HL-60 (cell line): ENCODE results near the gene CEP72.

Experiments
- DNase-seq, 2 experiments: peaks; one replicate each; pipeline ENCODE4 v3.0.0-alpha.2; 2010 to 2020; ENCODE audit warnings: low read depth in 1 of 2, low spot score in 1 of 2
- H3K27ac ChIP-seq: fragments of 250-450 bp; sonication (Bioruptor Pico); replicated peaks from 2 replicates; pipeline ENCODE4 v1.5.1; 2020; ENCODE audit warnings: mild to moderate bottlenecking, moderate library complexity
- H3K27me3 ChIP-seq: fragments of 250-450 bp; sonication (Bioruptor Pico); 2 replicates; pipeline ENCODE4 v1.5.1; 2021; ENCODE audit warnings: mild to moderate bottlenecking, moderate library complexity; ENCODE audit not compliant: insufficient read depth, poor library complexity, severe bottlenecking
- H3K4me3 ChIP-seq: replicated peaks from 2 replicates; pipeline ENCODE4 v1.5.1; 2011; ENCODE audit warnings: mild to moderate bottlenecking, control low read depth, low read length; ENCODE audit not compliant: insufficient read depth
- CTCF ChIP-seq: IDR thresholded peaks from one replicate; pipeline ENCODE4 v1.5.1; 2011; ENCODE audit warnings: low read length, control low read depth, inconsistent platforms; ENCODE audit not compliant: insufficient read depth
- GABPA ChIP-seq: IDR thresholded peaks from 2 replicates; pipeline ENCODE4 v1.6.1; 2012; ENCODE audit warnings: low read depth
- POLR2AphosphoS5 ChIP-seq: IDR thresholded peaks from 2 replicates; pipeline ENCODE4 v1.6.1; 2012; ENCODE audit warnings: low read depth
- REST ChIP-seq: IDR thresholded peaks from 2 replicates; pipeline ENCODE4 v1.6.1; 2012; ENCODE audit warnings: low read depth; ENCODE audit not compliant: insufficient replicate concordance
- SPI1 ChIP-seq: IDR thresholded peaks from 2 replicates; pipeline ENCODE4 v1.6.1; 2012; ENCODE audit warnings: low read depth, mild to moderate bottlenecking, borderline replicate concordance

The CEP72 gene

GRCh38 chr5:585556-585955, 26.6 kb upstream of the CEP72 start:
- H3K27ac ChIP-seq: no peak overlapping the region
- DNase-seq: no peak
- H3K27me3 ChIP-seq: no peaks in the 10 kb centered on the region
- TF ChIP-seq CTCF: no peak
- no peak for TF ChIP-seq SPI1
- no peak for TF ChIP-seq POLR2AphosphoS5
- TF ChIP-seq GABPA: no peak
- TF ChIP-seq REST: no peak
- no peak overlapping the region for H3K4me3 ChIP-seq

GRCh38 chr5:585962-586628, 26.0 kb upstream of the CEP72 start:
- TF ChIP-seq POLR2AphosphoS5 (no peak), GABPA (no peak), CTCF (no peak), REST (no peak), SPI1 (no peak)
- Histone ChIP-seq H3K27ac (no peak overlapping the region), H3K4me3 (no peak overlapping the region), H3K27me3 (no peaks in the 10 kb centered on the region)
- no peak for DNase-seq

GRCh38 chr5:586751-587285, 25.3 kb upstream of the CEP72 start:
- no peak for TF ChIP-seq GABPA
- no peak for TF ChIP-seq SPI1
- no peak overlapping the region for H3K27ac ChIP-seq
- no peaks in the 10 kb centered on the region for H3K27me3 ChIP-seq
- no peak for DNase-seq
- no peak overlapping the region for H3K4me3 ChIP-seq

- no peaks in the 10 kb centered on the region for H3K27me3 ChIP-seq
- H3K4me3 ChIP-seq: no peak overlapping the region
- no peak for DNase-seq
- no peak for TF ChIP-seq CTCF
- TF ChIP-seq SPI1: no peak
- TF ChIP-seq POLR2AphosphoS5: no peak
- no peak for TF ChIP-seq REST
- no peak for TF ChIP-seq GABPA
- H3K27ac ChIP-seq: no peak overlapping the region
These were observed 24.7 kb upstream of the CEP72 start for GRCh38 chr5:587403-587802.
